ENCODE measurements around the gene RAB40C.

RAB40C gene

DNA sequence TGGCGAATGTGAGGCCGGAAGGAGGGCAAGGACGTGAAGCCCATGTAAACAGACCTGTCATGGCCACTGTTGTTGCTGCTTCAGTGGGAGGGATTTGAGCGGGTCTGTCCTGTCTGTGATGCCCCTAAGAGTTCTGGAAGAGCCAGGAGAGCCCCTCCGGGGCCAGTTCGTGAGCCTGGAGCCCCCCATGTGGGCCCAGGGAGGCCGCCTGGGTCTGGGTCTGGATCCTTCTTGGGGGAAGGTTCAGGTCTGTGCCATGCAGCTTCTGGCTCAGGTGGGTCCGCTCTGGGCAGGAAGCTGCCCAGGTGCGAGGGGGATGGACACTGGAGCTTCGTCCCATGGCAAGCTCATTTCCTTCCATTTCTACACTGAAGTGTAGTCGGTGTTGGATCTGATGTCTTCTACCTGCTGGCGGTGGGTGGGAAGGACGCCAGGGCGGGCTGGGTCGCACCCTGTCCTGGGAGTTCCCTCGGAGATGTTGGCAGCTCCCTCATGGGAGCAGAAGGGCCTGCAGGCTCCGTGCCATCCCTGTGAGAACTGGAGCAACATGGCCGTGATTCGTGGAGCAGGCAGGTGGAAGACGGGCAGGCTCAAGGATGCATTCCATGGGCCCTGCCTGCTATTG lies 29.7 kb downstream of the RAB40C start:
- no peak for DNase-seq

DNA sequence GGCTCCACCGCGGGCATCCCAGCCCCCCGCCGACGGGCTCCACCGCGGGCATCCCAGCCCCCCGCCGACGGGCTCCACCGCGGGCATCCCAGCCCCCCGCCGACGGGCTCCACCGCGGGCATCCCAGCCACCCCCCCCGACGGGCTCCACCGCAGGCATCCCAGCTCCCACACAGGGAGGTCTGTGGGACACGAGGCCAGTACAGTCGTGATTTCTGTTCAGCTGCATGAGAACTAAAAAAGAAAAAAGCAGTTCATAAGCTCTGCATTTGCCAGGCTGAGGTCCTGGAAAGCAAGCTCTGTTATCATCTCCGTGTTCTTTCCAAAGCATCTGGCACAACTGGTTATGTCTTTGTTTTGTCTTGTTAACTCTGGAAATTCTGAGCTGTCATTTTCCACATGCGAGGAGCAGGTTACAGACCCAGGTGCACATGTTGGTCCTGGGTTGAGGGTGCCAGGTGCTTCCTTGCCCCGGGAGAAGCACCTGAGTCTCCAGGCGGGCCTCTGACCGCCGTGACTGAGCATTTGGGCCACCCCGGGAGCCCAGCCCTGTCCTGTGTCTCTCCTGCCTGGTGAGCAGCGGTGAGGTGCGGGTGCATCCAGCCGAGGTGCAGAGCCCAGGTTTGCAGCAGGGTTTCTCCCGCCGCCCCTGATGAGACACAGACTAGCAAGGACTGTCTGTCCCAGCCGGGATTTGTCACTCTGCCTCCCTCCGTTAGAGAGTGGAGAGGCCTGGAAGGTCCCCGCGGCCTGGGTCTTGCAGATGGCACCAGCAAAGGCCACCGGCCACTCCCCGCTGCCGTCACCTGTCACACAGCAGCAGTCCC lies 31.0 kb downstream of the RAB40C start:
- DNase-seq = no peak

DNA sequence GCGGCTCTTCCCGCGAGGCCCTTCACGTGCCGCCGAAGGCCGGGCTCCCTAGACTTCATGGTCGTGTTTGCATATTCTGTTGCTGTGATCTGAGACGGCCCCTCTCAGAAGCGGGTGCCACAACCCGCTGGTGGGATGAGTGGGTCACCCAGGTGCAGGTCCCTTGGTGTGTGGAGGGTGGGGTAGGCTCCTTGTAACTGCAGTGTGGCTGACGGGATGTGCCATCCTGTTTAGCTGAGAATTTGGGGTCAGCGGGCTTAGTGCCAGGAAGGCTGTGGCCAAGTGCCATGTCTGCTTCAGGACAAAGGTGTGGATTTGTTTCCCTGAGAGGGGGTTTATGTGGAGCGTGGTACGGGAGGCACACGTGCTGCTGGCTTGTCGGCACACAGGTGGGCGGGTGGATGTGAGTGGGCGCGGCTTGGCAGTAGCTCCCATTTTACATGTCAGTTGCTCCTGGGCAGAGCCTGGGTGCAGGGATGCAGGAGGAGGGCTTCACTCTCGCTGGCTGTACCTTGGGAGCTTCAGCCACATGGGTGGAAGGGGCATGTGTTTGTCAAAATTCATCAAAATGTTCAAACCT lies 31.8 kb downstream of the RAB40C start:
- DNase-seq = no peak

DNA sequence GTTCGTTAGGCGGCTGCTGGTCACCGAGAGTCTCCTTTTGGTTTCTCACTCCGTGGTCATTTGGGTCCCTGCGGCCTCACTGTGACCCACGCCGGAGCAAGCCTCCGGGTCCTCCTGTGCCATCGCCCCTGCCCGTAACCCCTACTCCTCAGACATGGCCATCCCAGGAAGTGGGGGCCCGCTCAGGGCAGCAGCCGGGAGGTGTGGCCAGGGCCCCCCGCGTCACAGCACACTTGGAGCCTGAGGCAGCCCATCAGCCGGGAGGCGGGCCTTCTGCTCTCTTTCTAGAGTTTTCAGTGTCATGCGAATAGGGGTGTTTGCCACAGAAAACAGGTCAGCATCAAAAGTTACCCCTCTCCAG lies 33.0 kb downstream of the RAB40C start:
- DNase-seq = no peak

DNA sequence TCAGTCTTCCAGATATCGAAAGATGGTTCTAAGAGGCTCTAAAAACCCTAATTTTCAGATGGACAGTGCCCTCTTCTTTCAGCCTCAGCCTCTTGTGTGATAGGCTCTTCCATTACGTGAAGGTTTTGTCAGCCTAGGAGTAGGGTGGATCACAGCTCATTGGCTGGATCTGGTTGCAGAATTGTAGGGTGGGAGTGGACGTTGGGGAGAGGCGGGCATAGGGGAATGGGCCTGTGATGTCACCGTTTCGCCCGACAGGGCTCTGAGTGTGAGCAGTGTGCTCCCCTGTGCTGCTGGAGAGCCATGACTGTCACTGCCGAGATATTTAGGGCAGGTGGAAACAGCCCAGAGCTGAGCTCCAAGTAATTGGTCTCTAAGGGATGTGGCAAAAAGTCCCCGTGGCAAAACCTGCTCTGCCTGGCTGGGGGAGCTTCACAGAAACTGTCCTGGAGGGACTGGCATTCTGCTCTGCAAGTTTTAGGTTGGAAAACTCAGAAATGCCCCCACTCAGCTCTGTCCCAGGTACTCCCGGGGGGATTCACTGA lies 34.7 kb downstream of the RAB40C start:
- DNase-seq = no peak

DNA sequence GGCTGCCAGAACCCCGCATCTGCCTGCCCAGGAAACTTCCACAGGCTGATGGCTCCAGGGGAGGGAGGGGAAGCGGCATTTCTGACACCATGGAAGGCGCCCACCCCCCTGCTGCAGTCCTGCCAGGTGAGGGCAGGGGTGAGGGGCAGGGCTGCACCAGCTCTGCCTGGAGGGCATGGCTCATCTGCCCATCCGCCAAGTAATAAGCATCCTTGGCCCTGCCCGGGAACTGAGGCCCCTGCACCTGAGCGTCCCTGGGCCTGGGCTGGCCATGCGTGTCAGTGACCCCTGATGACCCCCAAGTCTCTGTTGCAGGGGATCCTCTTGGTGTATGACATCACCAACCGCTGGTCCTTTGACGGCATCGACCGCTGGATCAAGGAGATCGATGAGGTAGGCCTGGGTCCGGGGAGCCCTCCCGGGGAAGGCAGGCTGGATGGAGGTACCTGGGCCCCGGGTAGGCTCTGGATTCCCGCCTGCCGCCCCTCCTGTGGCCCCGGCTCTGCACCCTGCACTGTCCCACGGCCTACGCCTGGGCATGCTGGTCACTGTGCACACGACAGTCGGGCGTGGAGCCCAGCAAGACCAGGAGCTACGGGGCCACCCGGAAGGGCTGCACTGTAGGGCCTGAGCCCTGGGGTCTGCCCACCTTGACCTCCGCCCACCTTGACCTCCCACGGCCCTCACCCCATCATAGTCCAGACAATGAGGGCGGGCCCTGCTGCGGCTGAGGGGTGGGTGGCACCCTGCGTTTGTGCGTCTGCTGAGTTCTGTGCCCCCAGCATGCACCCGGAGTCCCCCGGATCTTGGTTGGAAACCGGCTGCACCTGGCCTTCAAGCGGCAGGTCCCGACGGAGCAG lies 35.5 kb downstream of the RAB40C start:
- no peak for DNase-seq

DNA sequence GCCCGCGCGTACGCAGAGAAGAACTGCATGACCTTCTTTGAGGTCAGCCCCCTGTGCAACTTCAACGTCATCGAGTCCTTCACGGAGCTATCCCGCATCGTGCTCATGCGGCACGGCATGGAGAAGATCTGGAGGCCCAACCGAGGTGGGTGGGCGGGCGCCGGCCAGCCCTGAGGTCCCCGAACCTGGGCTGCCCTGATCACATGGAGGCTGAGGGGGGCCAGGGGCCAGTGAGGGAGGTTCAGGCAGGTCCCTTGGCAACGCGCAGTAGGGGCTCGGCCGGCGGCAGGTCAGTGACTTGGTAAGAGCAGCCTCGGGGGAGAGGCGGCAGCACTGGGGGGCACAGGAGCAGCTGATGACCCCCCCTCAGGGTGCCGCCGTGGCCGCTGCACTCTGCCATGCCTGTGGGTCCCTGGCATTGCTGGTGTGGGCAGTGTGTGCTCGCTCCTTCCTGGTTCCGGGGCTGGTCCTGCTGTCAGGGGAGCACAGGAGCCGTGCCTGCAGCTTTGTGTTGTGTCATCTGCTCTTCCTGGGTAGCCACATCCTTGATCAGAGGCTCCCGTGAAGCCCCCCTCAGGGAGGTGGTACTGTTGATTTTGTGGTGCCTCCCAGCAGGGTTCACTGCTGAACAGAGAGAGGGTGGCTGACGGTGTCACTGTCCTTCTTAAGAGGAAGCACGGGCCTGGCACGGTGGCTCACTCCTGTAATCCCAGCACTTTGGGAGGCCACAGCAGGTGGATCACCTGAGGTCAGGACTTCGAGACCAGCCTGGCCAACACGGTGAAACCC lies 36.3 kb downstream of the RAB40C start:
- no peak for DNase-seq

DNA sequence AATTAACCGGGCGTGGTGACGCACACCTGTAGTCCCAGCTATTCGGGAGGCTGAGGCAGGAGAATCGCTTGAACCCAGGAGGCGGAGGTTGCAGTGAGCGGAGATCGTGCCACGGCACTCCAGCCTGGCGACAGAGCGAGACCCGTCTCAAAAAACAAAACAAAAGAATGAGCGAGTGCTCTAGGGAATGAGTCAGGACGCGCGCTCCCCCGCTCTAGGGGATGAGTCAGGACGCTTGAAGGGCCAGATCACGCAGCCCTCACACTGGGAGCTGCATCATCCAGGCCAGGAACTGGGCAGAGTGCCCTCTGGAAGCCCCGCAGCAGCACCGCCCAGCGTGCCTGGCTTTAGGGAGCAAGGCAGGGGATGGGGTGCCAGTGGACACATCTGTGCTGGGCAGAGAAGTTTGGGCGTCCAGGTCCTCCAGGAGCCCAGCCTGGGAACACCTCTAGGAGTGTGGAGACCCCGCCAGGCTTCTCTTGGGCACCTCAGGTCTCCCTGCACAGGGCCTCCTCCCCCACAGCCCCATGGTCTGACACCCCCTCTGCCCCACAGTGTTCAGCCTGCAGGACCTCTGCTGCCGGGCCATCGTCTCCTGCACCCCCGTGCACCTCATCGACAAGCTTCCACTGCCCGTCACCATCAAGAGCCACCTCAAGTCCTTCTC lies 37.1 kb downstream of the RAB40C start:
- no peak for DNase-seq

DNA sequence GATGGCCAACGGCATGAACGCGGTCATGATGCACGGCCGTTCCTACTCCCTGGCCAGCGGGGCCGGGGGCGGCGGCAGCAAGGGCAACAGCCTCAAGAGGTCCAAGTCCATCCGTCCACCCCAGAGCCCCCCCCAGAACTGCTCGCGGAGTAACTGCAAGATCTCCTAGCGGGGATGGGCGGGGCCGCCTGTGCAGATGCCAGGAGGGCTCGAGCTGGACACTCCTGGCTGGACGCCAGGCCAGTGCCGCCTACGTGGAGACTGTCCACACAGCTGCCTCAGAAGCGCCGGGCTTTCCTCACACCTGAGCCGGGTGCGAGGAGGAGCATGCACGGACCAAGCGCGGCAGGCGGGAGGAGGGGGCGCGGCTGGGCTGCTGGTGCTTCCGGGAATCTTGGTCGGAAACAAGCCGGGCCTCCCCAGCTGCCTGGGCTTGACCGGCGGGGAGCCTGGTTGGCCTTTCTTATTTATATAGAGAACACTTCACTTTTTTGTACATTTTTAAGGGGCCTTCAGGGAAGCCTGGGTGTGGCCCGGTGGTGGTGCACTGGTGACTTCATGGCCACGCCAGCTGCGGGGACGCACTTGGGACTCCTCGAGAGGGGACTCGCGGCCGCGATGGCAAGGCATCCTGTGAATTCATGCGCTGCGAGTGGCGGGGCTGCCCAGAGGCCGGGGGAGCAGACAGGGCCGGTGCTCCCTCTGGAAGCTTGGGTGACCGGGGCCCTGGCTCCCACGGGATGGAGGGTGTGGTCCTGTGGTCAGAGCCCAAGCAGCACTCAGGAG lies 37.8 kb downstream of the RAB40C start:
- no peak for DNase-seq

DNA sequence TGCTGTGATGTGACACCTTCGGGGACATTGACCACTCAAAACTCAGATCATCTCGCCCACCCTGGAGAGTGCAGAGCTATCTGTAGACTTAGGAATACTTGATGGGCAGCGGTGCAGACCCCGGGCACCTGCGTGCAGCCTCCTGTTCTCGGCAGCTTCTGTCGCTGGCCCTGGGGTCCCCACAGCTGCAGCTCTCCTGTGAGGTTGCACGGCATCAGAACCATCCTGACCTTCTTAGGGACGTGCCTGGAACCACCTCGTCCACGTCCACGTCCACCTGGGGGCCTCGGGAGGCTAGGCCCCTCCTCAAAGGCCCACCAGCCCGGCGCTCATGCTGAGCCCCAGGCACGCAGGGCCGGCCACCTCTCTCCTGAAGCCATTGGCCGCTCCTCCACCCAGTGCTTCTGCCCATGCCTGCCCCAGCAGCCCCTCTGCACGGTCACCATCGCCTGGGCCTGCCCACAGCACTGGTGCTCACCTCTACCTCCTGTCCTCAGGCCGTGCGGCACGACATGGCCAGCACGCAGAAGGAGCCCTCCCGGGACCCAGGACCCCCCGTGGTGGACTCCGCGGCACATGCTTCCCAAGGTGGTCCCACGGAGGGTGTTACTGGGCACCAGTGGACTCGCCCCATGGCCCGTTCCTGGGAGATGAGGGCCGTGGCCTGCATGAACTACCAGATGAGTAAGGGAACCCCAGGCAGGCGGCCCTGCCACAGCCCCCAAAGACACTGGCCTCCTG lies 38.6 kb downstream of the RAB40C start:
- DNase-seq = peak; percentile 39

DNA sequence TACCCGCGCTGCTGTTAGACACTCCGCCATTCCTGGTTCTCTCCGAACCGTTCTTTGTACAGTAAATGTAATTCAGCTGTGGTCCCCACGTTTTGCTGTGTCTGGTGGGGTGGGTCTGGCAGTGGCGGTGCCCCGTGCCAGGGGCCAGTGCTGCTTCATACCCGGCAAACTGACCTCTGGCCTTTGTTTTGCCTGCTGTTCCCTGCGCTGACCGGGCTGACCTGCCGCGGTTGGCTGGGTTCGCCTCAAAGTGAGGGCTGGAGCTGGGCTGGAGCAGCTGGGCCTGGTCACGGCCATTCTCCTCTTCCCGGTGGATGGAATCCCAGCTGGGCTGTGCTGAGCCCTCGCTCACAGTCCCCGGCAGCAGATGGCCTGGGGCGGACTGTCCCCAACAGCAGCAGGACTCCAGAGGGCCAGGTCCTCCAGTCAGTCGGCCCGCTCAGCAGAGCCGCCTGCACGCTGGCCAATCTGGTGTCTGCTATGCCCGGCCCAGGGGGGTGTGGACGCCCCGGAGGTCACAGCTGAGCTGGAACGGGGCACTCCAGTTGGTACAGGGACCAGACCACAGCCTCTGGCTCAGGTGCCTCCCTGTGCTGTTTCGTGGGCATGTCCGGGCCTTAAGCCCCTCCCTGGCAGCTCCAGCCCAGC lies 39.4 kb downstream of the RAB40C start:
- DNase-seq = no peak

DNA sequence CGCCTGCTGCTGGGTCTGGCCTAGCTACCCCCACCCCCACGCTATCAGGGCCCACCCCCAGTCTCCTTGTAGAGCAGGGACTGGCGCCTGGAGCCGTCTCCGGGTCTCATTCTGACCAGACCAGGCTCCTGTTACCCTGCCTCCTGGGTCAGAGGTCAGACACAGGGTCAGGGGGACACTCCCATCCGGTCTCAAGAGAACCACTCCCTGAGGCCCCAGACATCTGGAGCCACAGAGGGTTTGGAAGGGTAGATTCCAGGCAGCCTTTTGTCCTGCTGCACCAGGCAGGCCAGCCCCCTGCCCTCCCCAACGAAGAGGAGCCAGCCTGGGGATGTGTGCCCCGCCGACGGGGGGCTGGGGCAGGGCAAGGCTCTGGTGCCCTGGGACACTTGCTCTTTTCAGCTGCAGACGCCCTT lies 40.0 kb downstream of the RAB40C start:
- no peak for DNase-seq

DNA sequence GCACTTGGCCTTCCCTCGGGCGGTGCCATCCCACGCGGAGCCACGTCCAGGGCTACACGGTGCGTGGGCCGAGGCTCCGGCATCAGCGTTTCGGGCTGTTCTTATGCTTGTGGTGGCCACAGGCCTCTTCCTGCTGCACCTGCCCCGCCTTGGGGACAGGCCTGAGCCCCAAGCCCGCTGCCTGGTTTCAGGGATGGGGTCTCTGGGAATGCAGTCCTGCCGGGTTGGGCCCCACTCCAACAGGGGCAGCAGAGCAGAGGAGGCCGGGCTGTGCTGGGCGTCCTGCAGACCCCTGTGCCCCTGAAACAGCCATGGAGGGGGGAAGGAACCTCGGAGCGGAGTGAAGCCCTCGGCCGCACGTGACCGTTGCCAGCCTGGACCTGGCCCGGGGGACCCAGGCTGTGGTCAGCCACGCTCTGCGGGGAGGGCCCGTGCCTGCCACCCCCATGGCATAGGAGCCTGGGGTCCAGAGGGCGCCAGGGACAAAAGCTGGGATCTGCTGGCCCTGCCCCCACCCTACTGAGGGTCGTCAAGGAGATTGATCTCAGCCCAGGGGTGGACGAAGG lies 40.5 kb downstream of the RAB40C start:
- DNase-seq = no peak

DNA sequence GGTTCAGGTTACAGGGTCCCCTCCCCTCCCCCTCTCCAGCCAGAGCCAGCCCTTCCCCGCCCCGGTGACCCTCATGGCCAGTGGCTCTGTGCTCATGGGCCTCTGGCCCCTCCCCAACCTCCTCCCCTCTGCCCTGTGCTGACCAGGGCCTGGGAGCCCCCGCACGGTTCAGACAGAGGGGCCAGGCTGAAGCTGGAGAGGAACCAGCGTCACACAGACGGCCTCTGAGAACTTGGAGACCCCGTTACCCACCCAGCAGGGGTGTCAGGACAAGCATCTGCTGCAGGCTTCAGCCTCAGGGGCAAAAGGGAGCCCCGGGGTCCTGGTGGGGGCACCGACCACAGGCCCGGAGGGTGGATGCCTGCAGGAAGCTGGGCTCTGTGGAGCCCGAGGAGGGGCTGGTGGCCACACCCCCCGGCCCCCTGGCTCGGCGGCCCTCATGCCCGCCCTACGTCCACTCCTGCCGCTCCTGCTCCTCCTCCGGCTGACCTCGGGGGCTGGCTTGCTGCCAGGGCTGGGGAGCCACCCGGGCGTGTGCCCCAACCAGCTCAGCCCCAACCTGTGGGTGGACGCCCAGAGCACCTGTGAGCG lies 41.0 kb downstream of the RAB40C start, which contains the start of gene WFIKKN1:
WFIKKN1 (plus strand) TSS at position 171 of the 591 bp plus-strand sequence; CDS start at position 440, 269 bp downstream.
- no peak for DNase-seq

DNA sequence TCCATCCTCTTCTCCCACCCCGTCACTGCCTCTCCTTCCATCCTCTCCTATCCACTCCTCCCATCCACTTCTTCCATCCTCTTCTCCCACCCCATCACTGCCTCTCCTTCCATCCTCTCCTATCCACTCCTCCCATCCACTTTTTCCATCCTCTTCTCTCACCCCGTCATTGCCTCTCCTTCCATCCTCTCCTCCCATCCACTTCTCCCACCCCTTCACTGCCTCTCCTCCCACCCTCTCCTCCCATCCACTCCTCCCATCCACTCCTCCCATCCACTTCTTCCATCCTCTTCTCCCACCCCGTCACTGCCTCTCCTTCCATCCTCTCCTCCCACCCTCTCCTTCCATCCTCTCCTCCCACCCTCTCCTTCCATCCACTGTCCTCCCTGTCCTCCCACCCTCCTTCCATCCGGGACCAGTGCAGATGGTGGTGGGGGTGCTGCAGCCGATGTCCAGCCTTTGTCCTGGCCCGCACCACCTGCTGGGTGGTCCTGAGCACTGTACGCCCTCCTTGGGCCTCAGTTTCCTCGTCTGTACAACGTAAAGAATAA lies 42.0 kb downstream of the RAB40C start:
- DNase-seq = no peak

DNA sequence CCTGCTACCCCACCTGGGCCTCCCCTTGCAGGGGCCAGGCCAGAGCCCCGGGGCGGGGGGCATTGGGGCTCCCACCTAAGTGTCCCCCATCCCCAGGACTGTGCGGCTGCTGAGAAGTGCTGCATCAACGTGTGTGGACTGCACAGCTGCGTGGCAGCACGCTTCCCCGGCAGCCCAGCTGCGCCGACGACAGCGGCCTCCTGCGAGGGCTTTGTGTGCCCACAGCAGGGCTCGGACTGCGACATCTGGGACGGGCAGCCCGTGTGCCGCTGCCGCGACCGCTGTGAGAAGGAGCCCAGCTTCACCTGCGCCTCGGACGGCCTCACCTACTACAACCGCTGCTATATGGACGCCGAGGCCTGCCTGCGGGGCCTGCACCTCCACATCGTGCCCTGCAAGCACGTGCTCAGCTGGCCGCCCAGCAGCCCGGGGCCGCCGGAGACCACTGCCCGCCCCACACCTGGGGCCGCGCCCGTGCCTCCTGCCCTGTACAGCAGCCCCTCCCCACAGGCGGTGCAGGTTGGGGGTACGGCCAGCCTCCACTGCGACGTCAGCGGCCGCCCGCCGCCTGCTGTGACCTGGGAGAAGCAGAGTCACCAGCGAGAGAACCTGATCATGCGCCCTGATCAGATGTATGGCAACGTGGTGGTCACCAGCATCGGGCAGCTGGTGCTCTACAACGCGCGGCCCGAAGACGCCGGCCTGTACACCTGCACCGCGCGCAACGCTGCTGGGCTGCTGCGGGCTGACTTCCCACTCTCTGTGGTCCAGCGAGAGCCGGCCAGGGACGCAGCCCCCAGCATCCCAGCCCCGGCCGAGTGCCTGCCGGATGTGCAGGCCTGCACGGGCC lies 42.8 kb downstream of the RAB40C start:
- DNase-seq = no peak

Measured in right forelimb (tissue), 1 donor.